GM19351 (cell line): ENCODE data around the gene MICAL3.

ENCODE experiments used
- ATAC-seq: cut with Tn5 transposase; IDR thresholded peaks from one replicate; pipeline ENCODE4 v1.9.1; 2021; ENCODE audit warnings: mild to moderate bottlenecking, moderate library complexity; ENCODE audit not compliant: unreplicated experiment

Gene MICAL3

DNA sequence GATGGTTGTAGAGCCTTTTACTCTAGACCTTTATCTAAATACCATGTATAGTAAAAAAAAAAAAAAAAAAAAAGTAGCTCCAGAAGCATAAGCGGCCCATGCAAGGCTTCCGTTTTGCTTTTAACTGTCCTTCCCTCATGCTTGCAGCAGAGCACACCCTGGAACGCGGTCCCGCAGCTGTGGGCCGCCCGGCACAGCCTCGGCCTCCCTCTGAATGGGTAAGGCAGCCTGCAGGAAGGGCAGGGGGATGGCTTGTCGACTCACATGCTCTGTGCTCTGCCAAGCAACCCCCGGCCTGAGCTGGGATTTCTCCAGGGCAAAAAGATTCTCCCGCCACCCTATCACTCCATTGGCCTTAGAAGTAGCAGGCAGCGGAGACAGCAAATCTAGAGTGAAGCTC lies 148.7 kb downstream of the MICAL3 start:
- no peak for ATAC-seq

DNA sequence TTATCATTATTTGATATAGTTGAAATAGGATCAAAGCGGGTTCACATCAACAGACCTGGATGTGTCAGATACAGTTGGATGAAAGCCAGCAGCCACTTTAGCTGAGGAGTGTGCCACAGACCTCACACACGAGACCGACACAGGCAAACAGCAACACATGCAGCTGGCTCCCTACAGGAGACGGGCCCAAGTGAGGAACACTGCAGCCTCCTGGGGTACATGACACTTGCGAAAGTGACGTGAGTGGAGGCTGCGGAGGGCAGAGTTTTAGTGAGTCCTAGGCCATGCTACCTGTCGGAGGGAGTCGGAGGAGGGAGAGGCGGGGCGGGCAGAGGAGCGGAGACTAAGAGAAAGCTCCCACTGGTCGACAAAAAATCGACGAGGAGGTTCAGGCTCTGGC lies 149.2 kb downstream of the MICAL3 start:
- ATAC-seq: no peak

DNA sequence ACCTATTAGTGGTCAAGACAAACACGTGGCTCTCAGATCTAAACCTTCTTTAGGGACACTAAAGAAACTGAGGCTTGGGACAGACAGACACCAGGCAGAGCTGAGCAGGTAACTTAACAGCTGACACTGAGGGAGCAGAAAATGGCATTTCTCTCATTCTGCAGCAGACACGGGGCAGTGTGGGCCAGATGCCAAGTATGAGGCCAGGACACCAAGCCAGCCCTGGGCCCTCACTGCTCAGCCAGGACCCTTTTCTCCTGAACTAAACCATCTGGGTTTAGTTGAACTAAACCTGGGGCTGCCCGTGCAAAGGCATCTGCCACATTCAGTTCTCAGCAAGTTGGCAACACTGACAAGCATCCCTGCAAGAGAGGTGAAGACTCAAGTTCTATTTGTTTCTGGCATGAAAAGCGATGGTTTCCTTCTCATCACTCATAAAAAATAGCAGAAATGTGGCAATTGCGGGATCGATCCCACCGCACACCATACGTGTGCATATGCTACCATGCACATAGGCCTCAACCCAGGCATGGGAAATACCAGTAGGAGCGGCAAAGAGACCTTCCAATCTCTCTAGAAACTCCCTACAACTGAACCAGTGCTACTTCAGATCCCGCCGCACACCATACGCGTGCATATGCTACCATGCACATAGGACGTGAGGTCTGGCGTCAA lies 150.0 kb downstream of the MICAL3 start:
- no peak for ATAC-seq

DNA sequence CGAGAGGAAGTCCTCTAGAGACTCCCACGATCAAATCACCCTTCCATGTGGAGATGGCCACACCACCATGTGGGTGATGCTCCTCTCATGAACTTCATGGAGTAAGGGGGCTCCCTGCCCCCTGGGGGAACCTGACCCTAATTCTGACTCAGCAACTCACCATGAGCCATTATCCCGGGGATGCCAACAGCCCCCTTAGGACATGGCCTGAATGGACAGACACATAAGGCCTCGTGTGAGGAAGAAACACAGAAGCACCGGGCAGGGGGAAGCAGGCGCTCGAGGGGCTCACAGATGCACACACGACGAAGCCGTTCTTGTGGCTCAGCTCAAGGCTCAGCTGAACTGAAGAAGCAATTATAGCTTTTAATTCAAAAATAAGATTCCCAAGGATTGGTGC lies 150.6 kb downstream of the MICAL3 start:
- no peak for ATAC-seq

DNA sequence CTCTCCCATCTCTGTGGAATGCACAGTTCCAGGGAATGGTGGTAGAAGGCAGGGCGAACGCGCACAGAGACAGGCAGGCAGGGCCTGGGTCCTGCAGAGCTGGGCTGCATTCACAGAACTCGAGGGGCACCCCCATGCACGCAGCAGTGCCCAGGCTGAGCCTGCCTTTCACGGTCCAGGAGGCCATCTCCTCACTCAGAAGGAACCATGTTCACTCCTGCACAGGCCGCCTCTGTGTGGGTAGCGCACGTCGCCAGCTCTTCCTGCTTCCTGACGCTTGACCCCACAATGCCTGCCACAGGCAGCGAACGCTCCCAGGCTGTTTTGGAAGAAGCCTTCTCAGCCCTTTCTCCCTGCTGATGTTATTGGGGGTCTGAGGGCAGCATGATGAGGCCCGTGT lies 151.2 kb downstream of the MICAL3 start:
- no peak for ATAC-seq

DNA sequence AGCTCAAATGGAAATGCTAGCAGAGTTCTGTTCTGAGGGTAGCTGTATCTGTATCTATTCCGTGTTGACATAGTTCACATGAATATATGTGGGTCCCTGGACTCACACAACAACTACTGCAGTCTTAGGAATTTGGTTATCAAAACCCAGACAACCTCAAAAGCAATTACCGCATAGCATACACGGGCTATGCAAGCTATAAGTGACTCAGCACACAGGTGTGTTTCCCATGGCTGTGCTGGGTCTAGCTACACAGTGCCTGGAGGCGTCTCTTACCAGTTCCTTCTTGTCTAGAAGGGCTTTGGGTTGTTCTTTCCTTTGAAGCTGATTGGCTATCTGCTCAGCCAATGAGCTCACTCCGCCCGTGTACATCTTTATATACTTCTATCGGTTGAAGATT lies 151.9 kb downstream of the MICAL3 start:
- no peak for ATAC-seq

DNA sequence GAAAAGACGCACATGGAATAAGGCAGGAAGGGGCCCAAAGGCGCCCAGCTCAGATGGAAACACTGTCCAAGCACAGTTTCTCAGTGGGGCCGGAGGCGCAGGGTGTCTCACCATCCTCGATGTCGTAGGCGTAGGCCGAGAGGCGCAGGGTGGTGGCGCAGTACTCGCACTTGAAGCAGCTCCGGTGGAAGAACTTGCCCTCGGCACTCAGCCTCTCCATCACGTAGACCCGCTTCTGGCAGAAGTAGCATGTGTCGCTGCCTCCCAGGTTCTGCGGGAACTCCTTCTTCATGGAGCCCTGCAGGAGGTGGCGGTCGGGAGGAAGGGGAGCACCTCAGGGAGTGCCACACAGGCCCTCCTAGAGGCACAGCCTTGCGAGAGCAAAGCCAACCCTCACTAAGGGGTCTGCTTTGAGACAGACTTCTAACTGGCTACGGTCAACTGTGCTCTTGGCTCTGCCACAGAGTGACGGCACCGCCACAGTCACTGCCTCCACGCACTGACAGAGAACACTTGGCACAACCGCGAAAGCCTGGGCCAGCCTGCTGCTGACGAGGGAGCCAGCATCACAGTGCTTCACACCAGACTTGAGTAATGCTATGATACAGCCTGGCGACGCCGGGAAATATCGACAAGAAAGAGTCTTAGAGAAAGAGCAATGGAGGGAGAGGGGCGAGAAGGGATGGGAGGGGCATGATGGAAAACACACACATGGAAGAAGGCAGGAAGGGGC lies 152.5 kb downstream of the MICAL3 start:
- ATAC-seq: no peak

DNA sequence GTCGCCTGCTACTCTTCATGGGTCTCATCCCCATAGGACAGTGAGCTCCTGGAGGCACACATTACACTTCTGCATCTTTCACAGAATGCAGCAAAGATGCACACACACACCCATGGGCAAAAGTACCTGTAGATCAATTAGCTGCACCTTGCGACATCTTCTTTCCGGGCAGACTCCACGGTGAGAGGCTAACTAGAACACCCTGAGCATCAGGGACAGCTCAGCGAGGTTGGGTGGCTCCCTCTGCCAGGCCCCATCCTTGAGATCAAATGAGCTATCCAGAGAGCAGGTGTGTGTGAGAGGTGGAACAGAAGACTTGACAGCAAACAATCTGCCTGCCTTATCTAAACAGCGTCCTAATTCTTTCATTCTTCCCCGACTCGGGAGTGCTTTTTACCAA lies 154.0 kb downstream of the MICAL3 start:
- ATAC-seq: no peak

DNA sequence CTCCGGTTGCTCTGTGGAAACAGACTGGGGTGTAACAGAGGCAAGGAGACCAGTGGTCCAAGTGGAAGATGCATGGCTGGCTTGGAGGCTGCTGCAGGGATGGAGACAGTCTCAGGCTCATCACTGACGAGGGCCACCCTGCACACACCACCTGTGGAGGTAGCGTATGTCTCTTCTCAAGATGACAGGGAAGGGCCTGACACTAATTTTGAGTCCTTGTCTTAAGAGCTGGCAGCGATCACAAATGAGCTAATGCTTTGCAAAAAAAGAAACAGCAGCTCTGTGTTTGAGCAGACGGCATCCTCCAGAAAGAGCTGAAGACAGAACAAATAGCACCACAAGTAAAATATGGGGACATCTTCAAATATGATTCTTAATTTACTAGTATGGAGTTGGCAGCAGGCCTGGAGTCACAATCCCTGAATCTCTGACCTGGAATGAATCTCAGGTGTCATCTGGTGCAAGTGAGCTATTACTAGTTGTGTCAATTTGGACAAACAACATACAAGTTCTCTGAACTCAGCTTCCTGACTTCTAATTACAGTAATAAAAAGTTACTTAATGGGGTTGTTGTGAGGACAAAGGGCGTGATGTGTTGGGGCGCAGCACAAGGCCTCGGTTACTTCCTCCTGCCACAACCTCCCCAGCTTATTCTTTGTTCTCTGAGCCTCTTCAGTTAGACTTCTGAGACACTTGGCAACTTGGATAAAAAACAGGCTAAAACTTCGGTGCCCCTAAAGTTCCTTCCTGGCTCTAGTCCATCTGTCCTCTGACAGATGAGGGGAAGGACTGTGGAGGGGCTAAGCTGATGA lies 154.9 kb downstream of the MICAL3 start:
- no peak for ATAC-seq

DNA sequence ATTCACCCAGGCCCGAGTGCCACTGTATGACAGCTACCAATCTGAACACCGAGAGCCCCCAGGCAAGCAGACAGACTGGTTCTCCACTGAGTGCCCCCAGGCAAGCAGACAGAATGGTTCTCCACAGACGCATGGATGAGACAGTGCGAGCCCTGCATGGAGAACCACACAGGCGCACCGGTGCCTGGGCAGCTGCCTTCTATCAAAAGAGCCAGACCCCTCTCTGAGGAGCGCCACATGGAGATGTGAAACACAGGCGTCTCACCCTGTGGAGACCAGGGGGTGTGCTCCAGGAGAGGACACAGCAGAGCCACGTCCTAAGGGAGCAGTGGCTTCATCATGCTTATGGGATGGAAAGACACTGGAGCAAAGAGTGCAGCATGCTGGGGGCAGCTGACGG lies 155.6 kb downstream of the MICAL3 start:
- ATAC-seq: no peak

DNA sequence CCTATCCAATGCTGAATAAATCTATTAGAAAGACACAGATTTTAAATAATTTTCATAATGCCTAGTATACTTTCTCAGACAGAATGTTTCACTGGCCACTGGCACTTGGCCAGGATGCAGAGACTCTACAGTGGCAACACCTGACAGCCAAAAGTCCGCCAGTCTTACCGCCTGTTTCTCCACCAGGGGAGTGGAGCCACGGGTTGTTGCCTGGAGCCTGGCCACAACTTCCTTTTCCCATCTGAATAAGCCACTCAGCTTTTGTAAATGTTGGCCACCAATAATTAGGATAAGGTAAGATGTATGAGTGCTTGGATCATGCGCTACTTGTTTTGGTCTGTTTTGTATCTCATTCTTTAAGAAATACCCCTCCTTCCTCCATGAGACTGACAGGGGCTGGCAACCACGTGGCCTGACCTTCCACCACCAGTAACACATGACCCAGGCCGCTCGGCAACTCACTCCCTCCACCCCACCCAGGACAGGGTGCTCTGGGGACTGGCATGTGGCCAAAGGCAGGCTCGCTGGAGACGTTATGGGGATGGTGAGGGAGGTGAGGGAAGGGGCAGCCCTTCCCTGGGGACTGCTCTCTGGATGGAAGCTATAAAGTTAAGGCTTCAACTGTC lies 157.1 kb downstream of the MICAL3 start:
- no peak for ATAC-seq

DNA sequence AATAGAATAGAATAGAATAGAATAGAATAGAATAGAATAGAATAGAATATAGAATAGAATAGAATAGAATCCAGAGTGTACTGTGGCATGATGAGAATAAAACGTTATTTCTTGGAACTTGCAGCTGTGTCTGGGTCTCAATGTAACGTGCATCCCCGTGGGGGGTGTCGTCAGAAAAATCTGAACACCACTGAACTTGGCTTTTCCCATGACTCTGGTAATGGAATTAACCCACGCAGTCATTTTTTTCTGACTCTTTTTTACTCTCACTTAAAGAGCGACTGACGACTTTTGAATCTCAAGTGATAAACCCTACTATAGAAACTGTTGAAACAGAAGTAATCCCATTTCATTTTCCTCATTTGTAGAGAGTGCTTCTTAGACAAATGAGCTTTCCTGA lies 157.7 kb downstream of the MICAL3 start:
- no peak for ATAC-seq

DNA sequence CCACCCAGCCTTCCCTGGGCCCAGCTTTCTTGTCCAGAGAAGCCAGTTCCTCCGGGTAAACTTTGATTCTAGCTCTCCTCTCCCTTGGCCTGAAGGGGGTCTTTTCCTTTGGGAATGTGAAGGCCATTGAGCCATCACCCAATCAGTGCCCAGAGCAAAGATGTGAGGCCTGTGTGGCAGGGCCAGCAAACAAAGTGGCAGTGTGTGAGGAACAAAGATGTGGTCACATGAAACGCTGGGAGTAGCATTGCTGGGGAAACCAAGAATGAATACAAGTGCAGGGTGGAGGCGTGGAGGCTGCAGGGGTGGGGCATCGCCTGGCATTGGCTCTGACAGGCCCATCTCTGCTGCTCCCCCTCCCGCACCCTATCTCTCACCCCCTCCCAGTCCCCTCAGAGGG lies 158.2 kb downstream of the MICAL3 start:
- ATAC-seq: no peak

DNA sequence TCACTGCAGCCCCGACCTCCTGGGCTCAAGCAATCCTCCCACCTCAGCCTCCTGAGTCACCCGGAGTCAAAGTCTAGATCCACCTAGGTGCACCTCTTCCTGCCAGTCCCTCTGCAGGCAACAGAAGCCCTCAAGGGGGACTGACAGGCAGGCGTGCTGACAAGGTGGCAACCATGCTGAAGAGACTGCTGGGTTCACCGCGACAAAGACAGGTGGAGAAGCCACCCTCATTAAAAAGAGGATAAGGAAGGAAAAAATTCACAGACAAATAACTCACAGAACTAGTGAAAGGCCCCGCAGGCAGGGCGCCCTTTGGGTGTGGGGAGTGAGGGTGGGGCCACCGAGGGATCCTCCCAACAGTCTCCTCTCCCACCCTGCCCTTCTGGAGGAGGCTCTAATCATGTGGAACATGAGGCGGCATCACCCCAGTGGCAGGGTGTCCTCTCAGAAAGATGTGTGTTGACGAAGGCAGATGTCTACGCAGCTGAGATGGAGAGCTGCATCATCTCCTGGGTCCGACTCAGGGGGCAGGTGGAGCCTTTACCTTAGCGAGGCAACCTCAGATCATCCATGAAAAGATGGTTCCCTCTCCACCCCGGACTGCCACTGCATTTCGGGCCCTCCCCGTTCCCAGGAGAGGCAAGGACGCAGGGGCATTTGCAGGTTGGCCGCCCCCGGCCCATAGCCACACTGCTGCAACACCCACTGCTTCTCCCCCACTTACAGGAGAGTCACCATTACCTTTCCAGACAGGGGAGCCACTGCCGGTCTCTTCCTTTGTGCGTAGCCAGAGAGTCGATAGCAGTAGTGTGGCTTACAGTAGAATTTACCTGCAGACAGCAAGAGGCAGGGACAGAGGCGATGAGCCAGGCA lies 158.9 kb downstream of the MICAL3 start:
- no peak for ATAC-seq

DNA sequence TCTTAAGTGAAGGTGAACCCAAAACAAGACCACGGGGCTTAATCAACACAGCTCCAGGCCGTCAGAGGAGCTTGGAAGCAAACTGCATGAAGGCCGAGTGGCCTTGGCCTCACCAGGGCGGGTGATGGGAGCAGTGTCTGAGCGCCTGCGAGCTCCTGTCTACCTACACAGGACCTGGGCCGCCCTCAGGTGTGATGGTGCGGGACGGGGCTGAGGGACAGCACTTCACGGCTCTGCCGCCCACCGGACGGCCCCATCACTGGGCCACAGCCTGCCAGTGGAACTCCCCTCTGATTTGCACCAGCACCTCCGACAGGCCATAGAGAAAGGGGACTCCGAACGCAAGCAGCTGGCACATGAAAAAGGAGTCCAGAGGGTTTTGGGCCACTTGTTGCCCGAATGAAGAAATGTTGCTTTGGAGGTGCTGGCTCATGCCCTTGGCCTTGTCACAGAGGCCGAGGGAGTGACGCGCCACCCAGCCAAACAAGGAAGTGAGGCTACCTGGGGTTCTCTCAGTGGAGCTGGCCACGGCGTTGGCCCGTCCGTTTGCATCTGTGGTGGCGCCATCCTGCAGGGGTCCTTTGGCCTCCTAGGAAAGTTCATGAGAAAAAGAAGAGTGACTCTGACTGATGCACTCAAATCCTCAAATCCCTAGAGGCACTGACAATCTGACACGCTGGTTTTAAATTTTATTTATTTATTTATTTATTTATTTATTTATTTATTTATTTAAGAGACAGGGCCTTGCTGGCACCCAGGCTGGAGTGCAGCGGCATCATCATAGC lies 159.8 kb downstream of the MICAL3 start:
- ATAC-seq: no peak

DNA sequence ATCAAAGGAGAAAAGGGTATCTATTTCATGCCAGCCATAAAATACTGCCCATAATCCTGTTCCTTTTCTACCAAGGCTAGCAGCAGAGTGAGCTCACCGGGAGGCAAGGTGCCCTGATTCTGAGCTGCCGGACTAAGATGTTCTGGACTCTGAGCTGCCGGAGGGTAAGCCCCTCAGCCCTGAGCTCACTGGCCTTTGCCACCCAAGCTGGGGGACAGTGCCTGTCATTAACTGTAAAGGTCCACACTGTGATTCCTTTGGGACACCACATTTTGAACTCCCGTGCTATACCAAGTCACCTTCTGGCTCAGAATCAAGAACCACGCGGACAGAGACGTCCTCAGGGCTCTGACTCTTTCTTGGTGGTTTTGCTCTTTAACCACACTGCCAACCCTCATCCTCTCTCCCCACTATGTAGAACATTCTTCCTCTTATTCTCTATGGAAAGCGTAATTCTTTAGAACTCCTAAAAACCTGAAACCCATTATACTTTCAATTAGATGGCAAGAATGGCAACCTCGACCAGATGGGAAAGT lies 161.6 kb downstream of the MICAL3 start:
- no peak for ATAC-seq

DNA sequence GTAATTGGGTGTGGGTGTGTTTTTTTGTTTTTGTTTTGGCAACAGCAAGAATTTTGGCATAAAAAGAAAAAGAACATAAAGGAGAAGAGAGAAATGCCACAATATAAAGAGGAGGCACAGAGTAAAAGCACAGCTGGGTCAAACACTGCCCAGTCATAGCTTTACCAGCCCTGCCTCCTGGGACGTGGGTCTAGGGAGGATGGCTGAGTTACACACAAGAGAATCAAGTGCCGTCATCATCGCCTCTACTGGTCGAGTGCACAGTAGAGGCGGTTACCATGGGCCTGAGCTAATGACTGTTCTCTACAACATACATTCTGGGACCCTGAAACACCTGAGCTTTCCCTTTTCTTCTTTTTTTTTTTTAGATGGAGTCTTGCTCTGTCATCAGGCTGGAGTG lies 162.5 kb downstream of the MICAL3 start:
- ATAC-seq: no peak

DNA sequence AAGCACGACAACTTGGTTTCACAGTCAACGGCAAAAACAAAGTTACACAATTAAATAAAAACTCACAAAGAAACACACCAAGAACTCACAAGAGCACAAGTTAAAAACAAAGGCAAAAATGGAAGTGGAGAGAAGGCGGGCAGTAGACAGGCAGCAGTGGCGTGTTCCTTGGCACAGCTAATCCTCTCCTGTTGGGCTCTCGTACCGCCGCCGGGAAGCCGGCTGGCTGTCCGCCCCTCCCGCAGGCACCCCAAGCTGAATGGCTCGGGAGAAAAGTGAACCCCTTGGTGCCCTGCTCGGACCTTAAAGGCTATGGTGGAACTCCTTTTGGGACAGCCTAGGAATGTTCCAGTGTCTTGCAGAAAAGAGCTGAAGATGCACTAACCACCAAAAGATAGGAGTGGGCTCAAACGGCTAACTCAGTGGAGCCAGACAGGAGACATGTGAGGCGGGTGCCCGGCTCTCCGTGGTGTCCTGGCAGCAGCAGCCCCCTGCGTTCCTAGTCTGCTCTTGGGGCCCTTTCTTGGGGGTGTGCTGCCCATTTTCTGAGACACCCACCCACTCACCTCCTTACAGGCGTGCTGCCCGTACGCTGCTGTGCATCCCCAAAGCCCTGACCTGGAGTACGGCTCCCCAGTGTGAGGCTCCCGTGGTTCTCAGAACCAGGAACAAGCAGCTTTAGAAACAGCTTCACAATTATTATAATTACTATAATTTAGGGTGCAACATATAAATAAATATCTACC lies 164.0 kb downstream of the MICAL3 start:
- ATAC-seq: no peak

DNA sequence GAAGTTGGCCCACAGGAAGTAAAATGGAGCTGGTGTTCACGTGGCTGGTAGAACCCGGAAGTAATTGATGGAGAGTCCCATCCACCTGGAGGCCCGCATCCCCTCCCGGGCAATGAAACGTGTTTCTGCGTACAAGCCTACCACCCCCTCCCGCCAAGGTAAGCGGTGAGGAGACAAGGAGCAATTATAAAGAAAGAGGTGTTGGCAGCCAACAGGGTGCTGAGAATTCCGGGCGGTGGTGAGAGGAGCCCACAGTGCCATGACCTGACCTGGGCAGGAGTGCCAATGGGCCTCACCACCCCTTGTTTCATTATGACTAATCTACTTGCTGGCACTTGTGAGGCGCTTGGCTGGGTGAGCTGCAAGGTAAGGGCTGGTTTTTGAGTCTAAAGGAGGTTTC lies 166.3 kb downstream of the MICAL3 start:
- ATAC-seq: no peak
